ENCODE measurements around the gene ALOX12B.

GRCh38 chr17:8031950-8032349 lies 55.6 kb downstream of the ALOX12B start:
- no peak for TF ChIP-seq POLR2A (IDR thresholded peaks at IDR 0.05)
- TF ChIP-seq, protein P1, sequence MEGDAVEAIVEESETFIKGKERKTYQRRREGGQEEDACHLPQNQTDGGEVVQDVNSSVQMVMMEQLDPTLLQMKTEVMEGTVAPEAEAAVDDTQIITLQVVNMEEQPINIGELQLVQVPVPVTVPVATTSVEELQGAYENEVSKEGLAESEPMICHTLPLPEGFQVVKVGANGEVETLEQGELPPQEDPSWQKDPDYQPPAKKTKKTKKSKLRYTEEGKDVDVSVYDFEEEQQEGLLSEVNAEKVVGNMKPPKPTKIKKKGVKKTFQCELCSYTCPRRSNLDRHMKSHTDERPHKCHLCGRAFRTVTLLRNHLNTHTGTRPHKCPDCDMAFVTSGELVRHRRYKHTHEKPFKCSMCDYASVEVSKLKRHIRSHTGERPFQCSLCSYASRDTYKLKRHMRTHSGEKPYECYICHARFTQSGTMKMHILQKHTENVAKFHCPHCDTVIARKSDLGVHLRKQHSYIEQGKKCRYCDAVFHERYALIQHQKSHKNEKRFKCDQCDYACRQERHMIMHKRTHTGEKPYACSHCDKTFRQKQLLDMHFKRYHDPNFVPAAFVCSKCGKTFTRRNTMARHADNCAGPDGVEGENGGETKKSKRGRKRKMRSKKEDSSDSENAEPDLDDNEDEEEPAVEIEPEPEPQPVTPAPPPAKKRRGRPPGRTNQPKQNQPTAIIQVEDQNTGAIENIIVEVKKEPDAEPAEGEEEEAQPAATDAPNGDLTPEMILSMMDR (IDR thresholded peaks at IDR 0.05) = no peak

Measured in heart left ventricle (tissue), 13 donors.